Panc1 (cell line): Measurements from ENCODE around the gene CCNJL. TPM values are rescaled to one million over a fixed set of nuclear protein-coding genes. Genes with fewer than 3 reads are reported as not detected.

ENCODE experiments used
- ATAC-seq: fragments of 200-7000 bp; cut with Tn5 transposase; 2 replicates; pipeline ENCODE4 v1.9.1; 2020; ENCODE audit warnings: mild to moderate bottlenecking, moderate library complexity
- BruUV-seq: library from RNA; stranded (reverse); fragments of 400-500 nt; replicated peaks from 2 replicates; lab custom pipeline; 2021; lab: Mats Ljungman, UMichigan
- CTCF ChIA-PET: fragments of 300-600 bp; sonication (Branson Sonifier 250); formaldehyde crosslinking; loops from one replicate; lab custom pipeline; 2022; ENCODE audit warnings: antibody characterized with exemption; lab: Charles Lee
- POLR2A ChIA-PET: fragments of 300-600 bp; sonication (Branson Sonifier 250); formaldehyde crosslinking; loops from one replicate; lab custom pipeline; 2022; ENCODE audit warnings: antibody characterized with exemption; lab: Charles Lee
- DNase-seq: peaks from one replicate; pipeline ENCODE4 v3.0.0-alpha.2; 2010; ENCODE audit warnings: low read depth, low spot score
- H3K27ac ChIP-seq: 2 replicates; pipeline ENCODE4 v1.5.1; 2011; ENCODE audit warnings: mild to moderate bottlenecking, low read length, inconsistent platforms
- H3K27me3 ChIP-seq: fragments of 200-500 bp; sonication (Bioruptor generic); 2 replicates; pipeline ENCODE4 v1.6.0; 2014; ENCODE audit warnings: low read length, inconsistent platforms; ENCODE audit not compliant: control insufficient read depth, insufficient read depth
- H3K36me3 ChIP-seq: fragments of 200-500 bp; sonication (Bioruptor generic); 2 replicates; pipeline ENCODE4 v1.5.1; 2014; ENCODE audit warnings: inconsistent platforms, mild to moderate bottlenecking, low read length, moderate library complexity; ENCODE audit not compliant: control insufficient read depth, insufficient read depth
- H3K4me1 ChIP-seq: 2 replicates; pipeline ENCODE4 v1.5.1; 2011; ENCODE audit warnings: inconsistent platforms, mild to moderate bottlenecking, low read length, moderate library complexity; ENCODE audit not compliant: control insufficient read depth, insufficient read depth
- H3K4me3 ChIP-seq, 2 experiments: 2 replicates each; pipeline ENCODE4 v1.5.1; 2011 to 2012; ENCODE audit warnings: low read depth in 2 of 2, low read length in 2 of 2, mild to moderate bottlenecking in 2 of 2, inconsistent platforms in 1 of 2, moderate library complexity in 1 of 2
- H3K9me3 ChIP-seq: fragments of 200-500 bp; sonication (Bioruptor generic); 2 replicates; pipeline ENCODE4 v1.5.1; 2014; ENCODE audit warnings: low read depth, mild to moderate bottlenecking, inconsistent platforms, low read length, moderate library complexity; ENCODE audit not compliant: control insufficient read depth, insufficient read depth
- POLR2AphosphoS5 ChIP-seq: IDR thresholded peaks from 2 replicates; pipeline ENCODE4 v1.6.1; 2012; ENCODE audit warnings: mild to moderate bottlenecking, low read depth, low read length, moderate library complexity
- REST ChIP-seq, 2 experiments: IDR thresholded peaks; 2 replicates each; pipeline ENCODE4 v1.6.1; 2011 to 2012; ENCODE audit warnings: low read depth in 2 of 2, control low read depth in 1 of 2, low read length in 1 of 2, mild to moderate bottlenecking in 1 of 2, moderate library complexity in 1 of 2; ENCODE audit not compliant: insufficient read depth in 1 of 2
- SIN3A ChIP-seq: IDR thresholded peaks from 2 replicates; pipeline ENCODE4 v1.6.1; 2012; ENCODE audit warnings: low read depth, mild to moderate bottlenecking, low read length, moderate library complexity, borderline replicate concordance; ENCODE audit not compliant: insufficient read depth
- TCF7L2 ChIP-seq: IDR thresholded peaks from 2 replicates; pipeline ENCODE4 v1.6.1; 2011; ENCODE audit warnings: mild to moderate bottlenecking, low read depth, low read length, inconsistent platforms
- in situ Hi-C: cut with HindIII; loops from 2 replicates; pipeline ENCODE4 v1.10.0; 2016; ENCODE audit warnings: low sequenced_read_pairs, low pct_unique_long_range_greater_than_20kb
- intact Hi-C: fragments of 100-400 bp; cut with micrococcal nuclease; formaldehyde crosslinking; loops from one replicate; pipeline ENCODE4 v1.10.0; 2022; ENCODE audit not compliant: unreplicated experiment
- total RNA-seq: library from RNA; stranded (reverse); gene quantifications from one replicate; pipeline ENCODE4 v1.2.1, GENCODE V29; 2021; ENCODE audit not compliant: unreplicated experiment
- TF ChIP-seq, protein P1 (sequence below): fragments of 450-650 bp; IDR thresholded peaks from 2 replicates; pipeline ENCODE4 v1.5.1; 2017; ENCODE audit warnings: mild to moderate bottlenecking

CCNJL gene
- total RNA-seq, 1 experiment from 2014 or later, result 35.0 TPM

- Histone ChIP-seq H3K4me3 (no peak overlapping the region), H3K9me3 (no peaks in the 10 kb centered on the region), H3K27me3 (no peaks in the 10 kb centered on the region), H3K36me3 (peaks cover 6% of the 10 kb centered on the region; the same call in 1 of the 2 replicates), H3K4me1 (no peaks in the 10 kb centered on the region; the same call in 1 of the 2 replicates), H3K27ac (no peak overlapping the region)
- ChIA-PET POLR2A (no interaction called here), CTCF (no interaction called here)
- ATAC-seq (no peak), DNase-seq (no peak)
- TF ChIP-seq SIN3A (no peak), POLR2AphosphoS5 (no peak), TCF7L2 (no peak), REST (IDR thresholded peaks at IDR 0.05; ENCODE audit: insufficient read depth in 1 of 2, low read depth in 2 of 2, low read length in 1 of 2) (no peak)
- TF ChIP-seq, protein P1, sequence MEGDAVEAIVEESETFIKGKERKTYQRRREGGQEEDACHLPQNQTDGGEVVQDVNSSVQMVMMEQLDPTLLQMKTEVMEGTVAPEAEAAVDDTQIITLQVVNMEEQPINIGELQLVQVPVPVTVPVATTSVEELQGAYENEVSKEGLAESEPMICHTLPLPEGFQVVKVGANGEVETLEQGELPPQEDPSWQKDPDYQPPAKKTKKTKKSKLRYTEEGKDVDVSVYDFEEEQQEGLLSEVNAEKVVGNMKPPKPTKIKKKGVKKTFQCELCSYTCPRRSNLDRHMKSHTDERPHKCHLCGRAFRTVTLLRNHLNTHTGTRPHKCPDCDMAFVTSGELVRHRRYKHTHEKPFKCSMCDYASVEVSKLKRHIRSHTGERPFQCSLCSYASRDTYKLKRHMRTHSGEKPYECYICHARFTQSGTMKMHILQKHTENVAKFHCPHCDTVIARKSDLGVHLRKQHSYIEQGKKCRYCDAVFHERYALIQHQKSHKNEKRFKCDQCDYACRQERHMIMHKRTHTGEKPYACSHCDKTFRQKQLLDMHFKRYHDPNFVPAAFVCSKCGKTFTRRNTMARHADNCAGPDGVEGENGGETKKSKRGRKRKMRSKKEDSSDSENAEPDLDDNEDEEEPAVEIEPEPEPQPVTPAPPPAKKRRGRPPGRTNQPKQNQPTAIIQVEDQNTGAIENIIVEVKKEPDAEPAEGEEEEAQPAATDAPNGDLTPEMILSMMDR, result no peak
- in situ Hi-C loops (no loop called here), intact Hi-C loops (no loop called here)
- BruUV-seq, result no TSS peak
Measured at GRCh38 chr5:160271396-160271795, 41.0 kb downstream of the CCNJL start.

GRCh38 chr5:160270704-160271103 lies 41.7 kb downstream of the CCNJL start:
- H3K27ac ChIP-seq, result no peak overlapping the region
- BruUV-seq, result no TSS peak
- CTCF ChIA-PET, result no interaction called here

More at GRCh38 chr5:160270704-160271103, 41.7 kb downstream of the CCNJL start:
- Histone ChIP-seq H3K4me3 (no peak overlapping the region), H3K27me3 (no peaks in the 10 kb centered on the region), H3K9me3 (no peaks in the 10 kb centered on the region), H3K36me3 (peaks cover 6% of the 10 kb centered on the region; the same call in 1 of the 2 replicates), H3K4me1 (no peaks in the 10 kb centered on the region; the same call in 1 of the 2 replicates)
- intact Hi-C loops (no loop called here), in situ Hi-C loops (no loop called here)
- TF ChIP-seq, protein P1, result no peak
- TF ChIP-seq REST (IDR thresholded peaks at IDR 0.05; ENCODE audit: insufficient read depth in 1 of 2, low read depth in 2 of 2, low read length in 1 of 2), result no peak
- no peak for TF ChIP-seq POLR2AphosphoS5
- no peak for TF ChIP-seq SIN3A
- TF ChIP-seq TCF7L2, result no peak
- DNase-seq, result no peak
- ATAC-seq, result no peak
- POLR2A ChIA-PET, result no interaction called here
